NCI-H526 (cell line): ENCODE data around the gene ANKRD11.
"Not testable (repeated sequence)": the region's sequence is repeated elsewhere in the genome, so short reads cannot be mapped to it uniquely, and the experiment has no call there.

Experiments
- DNase-seq, 2 experiments: peaks; one replicate each; lab custom pipeline; 2025; lab: John Stamatoyannopoulos, UW

The ANKRD11 gene

GRCh38 chr16:89363621-89364393, 126.6 kb downstream of the ANKRD11 start:
- no peak for DNase-seq

GRCh38 chr16:89362540-89363223, 127.7 kb downstream of the ANKRD11 start:
- not testable (repeated sequence) for DNase-seq

GRCh38 chr16:89361751-89362539, 128.4 kb downstream of the ANKRD11 start:
- DNase-seq: no peak

GRCh38 chr16:89360760-89361435, 129.5 kb downstream of the ANKRD11 start:
- no peak for DNase-seq

- no peak for DNase-seq
These were observed 130.9 kb downstream of the ANKRD11 start for GRCh38 chr16:89359264-89360147.

DNA sequence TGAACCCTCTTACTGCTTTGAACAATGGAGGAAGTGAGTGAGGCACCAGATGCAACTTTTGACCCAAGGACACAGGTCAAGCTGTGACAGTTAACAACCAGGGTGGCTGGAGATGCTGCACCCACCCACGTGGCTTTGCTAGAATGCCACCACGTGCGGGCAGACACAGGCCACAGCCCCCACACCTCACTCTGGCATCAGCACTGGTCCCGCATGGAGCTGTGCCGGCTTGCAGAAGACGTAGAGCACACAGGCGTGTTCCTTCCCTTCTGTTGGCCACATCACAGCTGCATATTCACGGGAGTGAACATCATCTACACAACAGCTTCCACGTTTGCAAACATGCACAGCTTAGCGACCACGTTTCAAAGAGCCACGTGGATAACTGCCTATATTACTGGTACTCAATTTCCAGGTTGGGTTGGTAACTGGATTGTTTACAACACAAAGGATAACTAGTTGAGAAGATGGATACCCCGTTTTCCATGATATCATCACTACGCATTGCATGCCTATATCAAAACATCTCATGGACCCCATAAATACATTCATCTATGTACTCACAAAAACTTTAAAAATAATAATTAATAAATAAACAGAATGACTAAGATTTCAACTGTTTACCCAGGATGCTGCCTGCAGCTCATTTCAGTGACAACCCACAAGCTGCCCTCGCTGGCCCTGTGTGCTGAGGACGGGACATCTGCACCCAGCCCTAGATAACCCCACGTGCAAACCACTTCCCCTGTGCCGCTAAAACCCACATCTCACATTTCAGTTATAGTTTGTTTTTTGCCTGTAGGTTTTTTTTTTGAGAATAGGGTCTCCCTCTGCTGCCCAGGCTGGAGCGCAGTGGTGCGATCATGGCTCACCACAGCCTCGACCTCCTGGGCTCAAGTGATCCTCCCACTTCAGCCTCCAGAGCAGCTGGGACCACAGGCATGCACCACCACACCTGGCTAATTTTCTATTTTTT, 132.0 kb downstream of the ANKRD11 start:
- no peak for DNase-seq

DNA sequence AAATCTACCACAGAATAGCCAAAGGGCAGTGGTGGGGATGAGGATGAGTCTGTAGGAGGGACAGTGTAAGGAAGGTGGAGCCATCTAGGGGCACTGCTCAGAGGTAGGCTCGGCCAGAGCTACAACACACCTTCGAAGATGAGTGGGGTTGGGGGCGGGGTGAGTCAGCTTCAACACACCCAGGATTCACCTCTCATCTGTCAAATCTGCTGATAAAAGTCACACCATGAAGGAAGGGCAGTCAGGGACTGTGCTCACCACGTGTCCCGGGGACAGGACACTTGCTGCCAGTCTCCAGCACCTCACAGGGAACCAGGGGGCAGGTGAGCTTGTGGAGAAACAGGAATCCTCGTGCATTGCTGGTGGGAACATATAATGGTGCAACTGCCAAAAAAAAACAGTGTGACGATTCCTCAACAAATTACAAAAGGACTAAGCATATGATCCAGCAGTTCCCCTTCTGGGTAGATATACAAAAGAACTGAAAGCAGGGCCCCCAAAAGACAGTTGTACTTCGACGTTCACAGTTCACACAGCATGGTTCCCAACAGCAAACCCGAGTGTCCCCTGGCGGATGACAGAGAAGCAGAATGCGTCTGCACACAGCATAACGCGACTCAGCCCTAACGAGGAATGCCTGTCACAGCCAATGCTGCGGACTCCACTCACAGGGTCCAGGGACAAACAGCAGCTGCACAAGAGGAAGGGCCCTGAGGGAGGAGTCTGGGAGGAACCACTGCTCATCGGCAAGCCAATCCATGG, 133.1 kb downstream of the ANKRD11 start:
- no peak for DNase-seq

DNA sequence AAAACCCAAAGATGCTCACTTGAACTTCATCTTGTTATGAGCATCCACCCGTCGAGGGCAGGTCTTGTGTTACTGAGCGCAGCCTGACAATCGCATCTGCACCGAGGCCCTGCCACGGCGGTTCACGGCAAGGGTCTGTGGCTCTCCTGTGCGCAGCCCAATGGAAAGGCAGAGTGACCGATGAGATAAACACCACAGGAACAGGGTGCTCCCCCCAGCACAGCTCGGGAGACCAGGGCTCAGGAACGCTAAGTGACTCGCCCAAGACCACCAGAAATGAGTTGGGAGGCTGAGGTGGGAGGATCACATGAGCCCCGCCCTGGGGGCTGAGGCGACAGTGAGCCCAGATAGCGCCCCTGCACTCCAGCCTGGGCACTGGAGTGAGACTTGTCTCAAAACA, 134.7 kb downstream of the ANKRD11 start:
- DNase-seq: no peak

DNA sequence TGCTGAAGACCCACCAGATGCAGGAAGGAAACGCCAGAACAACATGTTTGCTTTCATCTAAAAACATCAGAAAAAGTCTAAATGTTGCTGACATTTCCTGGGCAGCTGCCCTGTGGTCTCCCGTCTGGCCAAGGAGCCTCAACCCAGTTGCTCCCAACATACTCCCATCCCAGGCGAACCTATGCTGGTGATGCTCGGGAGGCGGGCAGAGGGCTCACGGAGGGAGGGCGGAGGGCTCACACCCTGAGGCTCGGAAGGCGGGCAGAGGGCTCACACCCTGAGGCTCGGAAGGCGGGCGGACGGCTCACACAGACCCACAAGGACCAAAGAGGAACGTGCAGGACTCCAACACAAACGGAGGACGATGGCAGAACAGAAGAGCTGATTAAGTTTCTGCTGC, 135.4 kb downstream of the ANKRD11 start:
- no peak for DNase-seq

DNA sequence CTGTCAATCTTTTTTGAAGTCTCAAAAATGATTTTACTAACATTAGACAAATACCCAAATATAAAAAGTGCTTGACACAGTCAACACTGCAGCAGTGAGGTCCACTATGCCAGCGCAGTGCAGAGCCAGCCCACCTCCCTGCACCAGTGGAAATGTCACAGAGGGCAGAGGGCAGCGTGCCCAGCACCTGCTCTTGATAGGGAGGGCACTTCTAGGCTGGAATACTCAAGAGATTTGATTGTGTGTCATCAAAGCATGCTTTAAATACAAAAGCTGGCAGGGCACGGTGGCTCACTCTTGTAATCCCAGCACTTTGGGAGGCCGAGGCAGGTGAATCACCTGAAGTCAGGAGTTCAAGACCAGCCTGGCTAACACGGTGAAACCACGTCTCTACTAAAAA, 136.0 kb downstream of the ANKRD11 start:
- no peak for DNase-seq

DNA sequence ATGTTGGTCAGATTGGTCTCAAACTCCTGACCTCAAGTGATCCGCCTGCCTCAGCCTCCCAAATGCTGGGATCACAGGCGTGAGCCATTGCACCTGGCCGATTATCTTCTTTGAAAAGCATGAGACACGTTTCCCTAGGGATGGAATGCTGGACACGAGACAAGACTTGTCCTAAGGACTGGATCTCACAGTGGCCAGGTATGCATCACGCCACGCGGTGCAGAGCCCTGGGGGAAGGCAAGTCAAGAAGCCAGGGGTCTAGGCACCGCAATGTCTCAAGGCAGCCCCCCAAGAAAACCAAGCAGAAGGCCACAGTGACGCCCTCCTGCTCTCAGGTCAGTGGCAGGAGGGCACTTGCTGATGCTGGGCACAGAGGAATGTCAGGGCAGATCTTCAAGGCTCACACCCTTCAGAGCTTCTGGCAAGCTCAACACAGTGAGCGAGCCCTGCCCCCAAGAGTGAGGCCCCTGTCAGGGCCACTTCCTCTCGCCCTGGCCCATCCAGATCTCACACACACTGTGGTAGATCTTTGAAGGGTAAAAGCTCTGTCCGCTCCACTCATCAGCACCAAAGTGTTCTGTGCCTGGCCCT, 138.2 kb downstream of the ANKRD11 start:
- no peak for DNase-seq

DNA sequence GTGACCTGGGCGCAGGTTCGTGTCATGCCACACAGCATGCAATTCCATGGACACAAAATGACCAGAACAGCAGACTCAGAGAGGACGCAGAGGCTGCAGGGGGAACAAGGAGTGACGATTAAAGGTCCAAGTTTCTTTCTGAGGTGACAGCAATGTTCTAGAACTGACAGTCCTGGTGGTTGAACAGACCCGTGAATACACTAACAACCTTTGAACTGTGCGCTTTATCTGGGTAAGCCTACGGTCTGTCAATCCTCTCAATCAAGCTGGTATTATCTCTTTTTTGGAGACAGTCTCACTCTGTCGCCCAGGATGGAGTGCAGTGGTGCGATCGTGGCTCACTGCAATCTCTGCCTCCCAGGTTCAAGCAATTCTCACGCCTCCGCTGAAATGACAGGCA, 138.7 kb downstream of the ANKRD11 start:
- no peak for DNase-seq

DNA sequence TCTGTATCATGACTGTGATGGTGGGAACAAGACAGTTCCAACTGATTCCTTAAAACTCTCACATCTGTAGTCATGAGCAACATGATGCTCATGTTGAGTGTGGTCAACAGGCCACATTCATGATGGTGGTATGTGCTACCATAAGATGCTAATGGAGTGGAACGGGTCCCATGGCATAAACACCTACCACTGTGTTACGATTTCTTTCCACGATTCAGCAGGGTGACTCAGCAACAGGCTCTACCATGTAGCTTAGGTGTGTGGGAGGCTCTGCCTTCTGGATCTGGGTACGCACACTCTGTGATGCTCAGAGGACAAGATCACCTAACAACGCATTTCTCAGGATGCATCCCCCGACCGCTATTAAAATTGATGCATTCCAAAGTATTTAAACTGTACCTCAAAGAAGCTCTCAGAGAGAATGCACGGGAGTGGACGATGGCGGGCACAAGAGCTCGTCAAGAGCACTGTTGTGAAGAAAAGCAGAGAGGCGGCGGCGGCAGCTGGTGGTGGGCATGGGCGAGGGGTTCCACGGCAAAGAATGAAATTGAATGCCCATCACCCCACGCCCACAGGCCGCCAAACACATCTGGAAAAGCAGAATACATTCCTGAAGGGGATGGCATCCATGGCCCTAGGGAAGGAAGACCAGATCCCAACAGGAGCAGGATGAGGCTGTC, 139.5 kb downstream of the ANKRD11 start:
- no peak for DNase-seq

DNA sequence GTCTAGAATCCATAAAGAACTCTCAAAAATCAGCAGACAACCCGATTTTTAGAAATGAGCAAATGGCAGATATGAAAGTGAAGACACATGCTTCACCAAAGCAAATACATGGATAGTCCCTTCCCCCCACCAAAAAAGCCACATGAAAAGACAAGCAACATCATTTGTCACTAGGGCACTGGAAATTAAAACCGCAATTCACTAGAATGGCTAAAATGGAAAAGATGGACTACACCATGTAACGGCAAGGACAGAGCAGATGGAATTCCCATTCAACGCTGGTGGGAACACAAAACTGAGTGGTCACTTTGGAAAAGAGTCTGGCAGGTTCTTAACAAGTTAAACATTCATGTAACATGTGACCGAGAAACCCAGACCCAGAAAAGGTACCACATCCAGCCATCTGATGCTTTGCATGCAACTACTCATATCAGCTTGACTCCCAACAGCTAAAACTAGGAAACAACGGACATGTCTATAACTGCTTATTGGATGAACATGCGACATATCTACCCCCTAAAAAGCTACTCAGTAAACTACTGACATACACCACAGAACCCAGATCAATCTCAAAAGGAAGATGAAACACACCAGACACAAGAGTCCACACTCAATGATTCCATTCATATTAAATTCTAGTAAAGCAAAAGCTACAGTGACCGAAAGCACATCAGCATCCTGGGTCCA, 140.3 kb downstream of the ANKRD11 start:
- DNase-seq: no peak

GRCh38 chr16:89347807-89348206, 142.6 kb downstream of the ANKRD11 start:
- DNase-seq: no peak

DNA sequence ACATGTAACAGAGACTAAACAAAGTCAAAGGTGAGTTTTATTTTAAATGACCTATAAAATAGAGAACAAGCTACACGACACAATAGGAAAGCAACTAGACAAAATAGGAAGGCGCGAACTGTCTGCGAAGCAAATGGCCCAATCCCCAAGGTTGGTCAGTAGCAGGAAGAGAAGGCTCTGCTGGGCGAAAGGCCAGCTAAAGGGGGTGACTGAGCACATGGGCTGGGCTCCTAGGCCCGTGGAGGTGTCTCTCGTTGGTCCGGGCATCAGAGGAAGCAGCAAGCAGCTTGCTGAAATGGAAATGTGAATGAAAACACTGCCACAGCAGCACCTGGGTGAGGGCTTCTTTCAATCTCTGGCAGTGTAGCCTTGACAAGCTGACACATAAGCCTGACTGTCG, 143.5 kb downstream of the ANKRD11 start:
- no peak for DNase-seq

DNA sequence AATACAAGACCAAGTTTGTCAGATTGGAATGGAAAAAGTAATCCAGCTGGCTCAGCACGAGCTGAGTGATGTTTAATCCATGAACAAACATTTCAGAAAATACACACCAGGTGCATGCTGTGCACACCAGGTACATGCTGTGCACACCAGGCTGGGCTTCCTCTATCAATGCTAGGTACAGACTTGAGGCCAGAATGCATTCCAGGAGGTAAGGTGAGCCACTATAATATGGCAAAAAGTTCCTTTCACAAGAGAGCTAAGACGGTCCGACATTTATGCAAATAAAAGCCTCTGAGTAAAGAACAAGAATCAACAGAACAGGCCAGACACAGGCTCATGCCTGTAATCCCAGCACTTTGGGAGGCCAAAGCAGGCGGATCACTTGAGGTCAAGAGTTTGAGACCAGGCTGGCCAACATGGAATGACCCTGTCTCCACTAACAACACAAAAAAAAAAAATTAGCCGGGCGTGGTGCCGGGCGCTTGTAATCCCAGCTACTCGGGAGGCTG, 144.7 kb downstream of the ANKRD11 start:
- peak; percentile 24 to 37 for DNase-seq
